PFSK-1 (cell line): ENCODE measurements around the gene ADAM17.

ENCODE experiments used
- FOXP2 ChIP-seq: optimal IDR thresholded peaks from 2 replicates; pipeline ENCODE3; 2011; ENCODE audit warnings: borderline replicate concordance, control low read depth, inconsistent platforms; ENCODE audit not compliant: insufficient read depth; ENCODE audit errors: extremely low read length, extremely low read depth
- POLR2AphosphoS5 ChIP-seq: IDR thresholded peaks from 2 replicates; pipeline ENCODE4 v1.6.1; 2012; ENCODE audit warnings: low read depth, mild to moderate bottlenecking, control low read depth, low read length, moderate library complexity
- REST ChIP-seq, 2 experiments: IDR thresholded peaks; 2 replicates each; pipeline versions ENCODE4 v1.6.1 to v1.8.0; 2011 to 2012; ENCODE audit warnings: low read depth in 2 of 2, low read length in 2 of 2, control low read depth in 1 of 2, inconsistent platforms in 1 of 2, mild to moderate bottlenecking in 1 of 2, moderate library complexity in 1 of 2; ENCODE audit not compliant: insufficient read depth in 1 of 2
- SIN3A ChIP-seq: IDR thresholded peaks from 2 replicates; pipeline ENCODE4 v1.6.1; 2012; ENCODE audit warnings: mild to moderate bottlenecking, low read length, moderate library complexity, borderline replicate concordance; ENCODE audit not compliant: insufficient read depth
- TAF1 ChIP-seq: IDR thresholded peaks from 2 replicates; pipeline ENCODE4 v1.6.1; 2012; ENCODE audit warnings: low read length, control low read depth, borderline replicate concordance; ENCODE audit not compliant: insufficient read depth

ADAM17 gene

GRCh38 chr2:9552219-9553178 lies 3.1 kb downstream of the ADAM17 start:
- TF ChIP-seq SIN3A, result no peak
- no peak for TF ChIP-seq REST (IDR thresholded peaks at IDR 0.05; ENCODE audit: insufficient read depth in 1 of 2, low read depth in 2 of 2, low read length in 2 of 2)
- TF ChIP-seq POLR2AphosphoS5, result no peak
- TF ChIP-seq FOXP2, result no peak
- no peak for TF ChIP-seq TAF1

GRCh38 chr2:9549420-9549819 lies 6.2 kb downstream of the ADAM17 start:
- TF ChIP-seq REST (IDR thresholded peaks at IDR 0.05; ENCODE audit: insufficient read depth in 1 of 2, low read depth in 2 of 2, low read length in 2 of 2), result no peak
- no peak for TF ChIP-seq POLR2AphosphoS5
- TF ChIP-seq TAF1, result no peak
- no peak for TF ChIP-seq SIN3A
- TF ChIP-seq FOXP2, result no peak

- no peak for TF ChIP-seq TAF1
- TF ChIP-seq POLR2AphosphoS5, result no peak
- no peak for TF ChIP-seq REST (IDR thresholded peaks at IDR 0.05; ENCODE audit: insufficient read depth in 1 of 2, low read depth in 2 of 2, low read length in 2 of 2)
- TF ChIP-seq FOXP2, result no peak
- no peak for TF ChIP-seq SIN3A
These were observed 7.1 kb downstream of the ADAM17 start for GRCh38 chr2:9548506-9548905.

- TF ChIP-seq TAF1 (no peak), FOXP2 (no peak), REST (IDR thresholded peaks at IDR 0.05; ENCODE audit: insufficient read depth in 1 of 2, low read depth in 2 of 2, low read length in 2 of 2) (no peak), POLR2AphosphoS5 (no peak), SIN3A (no peak)
These were observed 8.2 kb downstream of the ADAM17 start for GRCh38 chr2:9547262-9547991.
